Stimulated activated naive B cell treated with anti-CD40 and anti-IgM and Interleukin-4, amounts not matched to agents 10 μg/mL and 1 μg/mL and 100 μg/mL, for 72 hours (primary cell): ENCODE results near the gene GOLGA6D.
"Not testable (repeated sequence)": the region's sequence is repeated elsewhere in the genome, so short reads cannot be mapped to it uniquely, and the experiment has no call there.

Experiments used
- ATAC-seq, 2 donors: fragments of 150-1000 bp; cut with Tn5 transposase; replicated peaks; 2 replicates each; pipeline ENCODE4 v1.10.0; 2021; ENCODE audit warnings: moderate library complexity in 1 of 2
- DNase-seq: peaks from one replicate; pipeline ENCODE4 v3.0.0; 2021
- H3K27ac Mint-ChIP-seq: one replicate; pipeline ENCODE4 v1.8.0; 2022; ENCODE audit warnings: mild to moderate bottlenecking, mixed read lengths
- H3K27me3 Mint-ChIP-seq, 2 donors: one replicate each; pipeline ENCODE4 v1.8.0; 2022; ENCODE audit warnings: mixed read lengths in 2 of 2
- H3K36me3 Mint-ChIP-seq, 2 donors: one replicate each; pipeline ENCODE4 v1.8.0; 2022; ENCODE audit warnings: mixed read lengths in 2 of 2, mild to moderate bottlenecking in 1 of 2
- H3K4me1 Mint-ChIP-seq, 2 donors: one replicate each; pipeline ENCODE4 v1.8.0; 2022; ENCODE audit warnings: mixed read lengths in 2 of 2, mild to moderate bottlenecking in 1 of 2
- H3K4me3 Mint-ChIP-seq, 2 donors: one replicate each; pipeline ENCODE4 v1.8.0; 2022; ENCODE audit warnings: mild to moderate bottlenecking in 2 of 2, mixed read lengths in 2 of 2, moderate library complexity in 1 of 2
- H3K9me3 Mint-ChIP-seq, 2 donors: one replicate each; pipeline ENCODE4 v1.8.0; 2022; ENCODE audit warnings: mixed read lengths in 2 of 2, mild to moderate bottlenecking in 1 of 2

GOLGA6D gene

DNA sequence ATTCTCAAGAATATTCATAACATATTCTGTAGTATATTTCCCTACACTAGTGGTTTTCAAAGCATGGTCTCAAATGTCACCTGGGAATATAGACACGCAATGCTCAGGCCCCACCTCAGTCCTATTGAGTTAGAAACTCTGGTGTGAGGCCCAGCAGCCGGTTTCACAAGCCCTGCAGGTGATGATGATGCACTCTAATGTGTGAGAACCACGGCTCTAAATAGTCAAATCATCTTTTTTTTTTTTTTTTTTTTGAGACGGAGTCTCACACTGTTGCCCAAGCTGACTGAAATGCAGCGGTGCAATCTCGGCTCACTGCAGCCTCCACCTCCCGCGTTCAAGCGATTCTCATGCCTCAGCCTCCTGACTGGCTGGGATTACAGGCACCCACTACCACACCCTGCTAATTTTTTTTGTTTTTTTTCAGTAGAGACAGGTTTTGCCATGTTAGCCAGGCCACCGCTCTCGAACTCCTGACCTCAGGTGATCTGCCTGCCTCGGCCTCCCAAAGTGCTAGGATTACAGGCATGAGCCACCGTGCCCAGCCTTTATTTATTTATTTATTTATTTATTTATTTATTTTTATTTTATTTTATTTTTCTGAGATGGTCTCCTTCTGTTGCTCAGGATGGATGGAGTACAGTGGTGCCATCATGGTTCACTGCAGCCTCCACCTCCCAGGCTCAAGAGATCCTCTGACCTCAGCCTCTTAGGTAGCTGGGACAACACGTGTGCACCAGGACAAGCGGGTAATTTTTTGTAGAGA is 51.2 kb downstream of the GOLGA6D start:
- ATAC-seq = peak in 1 of 2 donors; percentile 24
- H3K4me1 Mint-ChIP-seq = peaks cover 10 to 28% of the 10 kb centered on the region in 2 donors
- not testable (repeated sequence) for H3K36me3 Mint-ChIP-seq, H3K9me3 Mint-ChIP-seq, H3K4me3 Mint-ChIP-seq, H3K27ac Mint-ChIP-seq, DNase-seq, H3K27me3 Mint-ChIP-seq

DNA sequence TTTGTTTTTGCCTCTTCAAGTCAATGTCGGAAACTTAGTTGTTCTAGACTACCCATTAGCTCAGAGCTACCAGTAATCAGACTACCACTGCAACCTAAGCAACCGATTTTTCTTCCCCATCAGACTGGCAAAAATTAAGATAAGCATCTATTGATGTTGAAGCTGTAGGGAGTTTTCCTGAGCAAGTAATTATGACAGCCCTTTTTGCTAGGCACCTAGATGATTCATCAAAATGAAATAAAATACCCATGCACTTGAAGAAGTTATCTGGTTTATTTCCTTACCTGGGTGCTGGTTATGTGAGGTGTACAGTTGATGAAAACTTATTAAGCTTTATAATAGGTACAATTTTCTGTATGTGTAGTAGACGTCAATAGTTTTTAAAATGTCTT is 52.7 kb downstream of the GOLGA6D start:
- no peaks in the 10 kb centered on the region for H3K9me3 Mint-ChIP-seq
- DNase-seq = no peak
- H3K27ac Mint-ChIP-seq = no peak overlapping the region
- peaks cover 4 to 5% of the 10 kb centered on the region in 2 donors for H3K27me3 Mint-ChIP-seq
- peak overlapping the region; percentile 97 to 99 for H3K4me3 Mint-ChIP-seq
- H3K36me3 Mint-ChIP-seq = peaks cover 9 to 15% of the 10 kb centered on the region in 2 donors
- ATAC-seq = no peak
- peaks cover 13 to 28% of the 10 kb centered on the region in 2 donors for H3K4me1 Mint-ChIP-seq

- Mint-ChIP-seq H3K27me3 (peaks cover 4 to 5% of the 10 kb centered on the region in 2 donors), H3K4me1 (peaks cover 13 to 28% of the 10 kb centered on the region in 2 donors), H3K9me3 (no peaks in the 10 kb centered on the region), H3K4me3 (peak within 1 kb of the TSS; percentile 97 to 99), H3K36me3 (peaks cover 11 to 17% of the 10 kb centered on the region in 2 donors), H3K27ac (peak within 1 kb of the TSS; percentile 98)
- ATAC-seq (peak; percentile 86), DNase-seq (peak; percentile 74)
These were observed 53.2 kb downstream of the GOLGA6D start, which contains the start of gene COMMD4 for GRCh38 chr15:75335705-75336355. TSS of gene COMMD4 (plus strand) at chr15:75336063. CDS start at chr15:75336090, 27 bp downstream.

GRCh38 chr15:75338661-75339240 is 56.1 kb downstream of the GOLGA6D start:
- no peak for ATAC-seq
- no peak overlapping the region for H3K27ac Mint-ChIP-seq
- no peaks in the 10 kb centered on the region for H3K27me3 Mint-ChIP-seq
- peaks cover 20 to 25% of the 10 kb centered on the region in 2 donors for H3K36me3 Mint-ChIP-seq
- H3K4me1 Mint-ChIP-seq = peaks cover 13 to 34% of the 10 kb centered on the region in 2 donors
- no peak overlapping the region for H3K4me3 Mint-ChIP-seq
- no peak for DNase-seq
- H3K9me3 Mint-ChIP-seq = no peaks in the 10 kb centered on the region

GRCh38 chr15:75339531-75340240 is 57.1 kb downstream of the GOLGA6D start:
- no peaks in the 10 kb centered on the region for H3K27me3 Mint-ChIP-seq
- peaks cover 20 to 25% of the 10 kb centered on the region in 2 donors for H3K36me3 Mint-ChIP-seq
- ATAC-seq (no peak), DNase-seq (no peak)
- H3K27ac Mint-ChIP-seq = no peak overlapping the region
- H3K4me1 Mint-ChIP-seq = peaks cover 13 to 34% of the 10 kb centered on the region in 2 donors
- no peak overlapping the region for H3K4me3 Mint-ChIP-seq
- no peaks in the 10 kb centered on the region for H3K9me3 Mint-ChIP-seq

GRCh38 chr15:75342221-75342620 is 59.6 kb downstream of the GOLGA6D start:
- H3K27ac Mint-ChIP-seq = no peak overlapping the region
- H3K36me3 Mint-ChIP-seq = peaks cover 20 to 25% of the 10 kb centered on the region in 2 donors

GRCh38 chr15:75343953-75344352 is 61.3 kb downstream of the GOLGA6D start:
- DNase-seq, ATAC-seq, H3K9me3 Mint-ChIP-seq, H3K4me3 Mint-ChIP-seq, H3K27me3 Mint-ChIP-seq: not testable (repeated sequence)
- peak overlapping the region; percentile 5 for H3K27ac Mint-ChIP-seq
- H3K4me1 Mint-ChIP-seq = peaks cover 17 to 29% of the 10 kb centered on the region in 2 donors
- H3K36me3 Mint-ChIP-seq = peaks cover 22 to 27% of the 10 kb centered on the region in 2 donors

More at GRCh38 chr15:75342221-75342620, 59.6 kb downstream of the GOLGA6D start:
- ATAC-seq (no peak), DNase-seq (no peak)
- H3K4me3 Mint-ChIP-seq = no peak overlapping the region
- H3K4me1 Mint-ChIP-seq = peaks cover 11 to 20% of the 10 kb centered on the region in 2 donors
- no peaks in the 10 kb centered on the region for H3K9me3 Mint-ChIP-seq
- no peaks in the 10 kb centered on the region for H3K27me3 Mint-ChIP-seq
